Head of caudate nucleus (tissue), 42 donors: Measurements from ENCODE around the gene VWA1.
A peak's percentile ranks its signal among the peaks of the same experiment; 100 is the strongest.
"Not testable (repeated sequence)": the region's sequence is repeated elsewhere in the genome, so short reads cannot be mapped to it uniquely, and the experiment has no call there.

Experiments used
- DNase-seq, 42 donors: peaks; one replicate each; pipeline versions ENCODE4 v3.0.0 to v3.0.0-alpha.2; 2020 to 2021; ENCODE audit warnings: mixed read lengths in 7 of 42
- intact Hi-C: fragments of 100-400 bp; cut with DNase I; formaldehyde crosslinking; loops from one replicate; pipeline ENCODE4 v1.15.0; 2022

Gene VWA1

DNA sequence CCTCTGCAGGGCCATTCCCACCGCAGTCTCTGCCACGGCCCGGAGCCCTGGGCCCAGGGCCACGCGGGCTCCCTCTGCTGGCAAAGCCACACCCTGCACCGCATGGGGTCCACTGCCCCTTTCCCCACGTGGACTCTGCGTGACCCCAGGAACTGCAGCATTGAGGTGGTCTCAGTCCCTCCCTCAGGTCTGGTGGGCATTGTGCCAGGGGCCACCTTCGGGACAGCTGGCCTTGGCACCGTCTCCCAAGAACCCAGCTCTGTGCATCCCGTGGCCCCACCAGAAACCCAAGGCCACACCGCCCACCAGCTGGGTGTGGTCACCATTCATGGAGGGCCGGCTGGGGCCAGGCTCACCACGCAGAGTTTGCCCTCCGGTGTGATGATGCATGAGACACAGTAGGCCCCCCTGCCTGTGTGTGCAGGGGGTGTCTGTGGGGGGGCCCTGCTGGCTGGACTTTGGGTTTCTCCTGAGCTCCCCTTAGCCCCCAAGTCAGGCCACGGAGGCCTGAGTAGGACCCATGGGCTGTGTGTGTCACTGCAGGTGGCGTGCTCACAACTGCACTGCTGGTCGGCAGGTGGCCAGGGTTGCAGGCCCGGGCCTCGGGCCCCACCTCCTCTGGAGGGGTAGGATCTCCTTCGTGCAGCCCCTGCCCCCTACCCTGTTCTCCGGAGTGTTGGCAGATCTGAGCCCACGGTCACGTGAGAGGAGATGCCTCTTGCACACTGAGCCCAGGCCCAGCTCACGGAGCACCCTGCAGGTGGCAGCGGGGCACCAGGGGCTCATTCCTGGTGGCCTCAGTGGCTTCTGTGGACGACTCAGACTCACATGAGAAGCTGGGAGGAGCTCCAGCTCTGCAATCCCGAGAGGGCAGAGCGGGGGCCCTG lies 5.8 kb downstream of the VWA1 start:
- DNase-seq, result peak in 31 of 42 donors; percentile 23 to 83 (median 62)
- intact Hi-C loops, result loop anchor here (10.0 kb wide), 1 partner anchor 46 kb away; the partner anchor contains the start of gene CCNL2

DNA sequence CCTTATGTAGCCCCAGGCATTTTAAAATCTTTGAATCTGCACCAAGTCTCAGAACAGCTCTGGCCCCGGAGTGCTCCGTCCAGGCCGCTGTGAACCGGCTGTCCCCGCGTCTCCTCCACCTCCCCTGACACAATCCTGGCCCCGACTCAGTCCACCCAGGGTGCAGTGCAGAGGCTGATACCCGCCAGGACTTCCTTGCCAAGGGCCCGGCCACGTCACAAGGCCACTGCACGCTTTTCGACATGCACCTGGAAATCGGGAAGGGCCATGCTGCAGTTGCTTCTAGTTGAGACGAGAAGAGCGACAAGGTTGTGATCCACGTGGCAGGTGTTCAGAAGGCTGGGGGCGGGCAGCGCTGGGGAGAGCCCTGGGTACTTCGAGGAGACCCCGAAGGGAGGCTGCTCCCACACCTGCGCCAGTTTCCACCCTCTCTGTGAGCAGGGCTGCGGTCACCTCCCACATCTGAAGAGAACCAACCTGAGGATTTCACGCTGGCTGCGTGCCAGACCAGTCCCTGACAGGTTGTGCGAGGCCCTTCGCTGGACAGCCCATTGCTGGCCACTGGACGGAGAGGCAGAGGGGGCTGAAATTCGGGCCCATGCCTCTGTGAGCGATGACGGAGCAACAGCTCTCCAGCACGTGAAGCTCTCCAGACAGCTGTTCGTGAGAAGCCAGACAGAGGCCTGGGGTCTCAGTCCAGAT lies 6.7 kb downstream of the VWA1 start:
- no peak for DNase-seq
- intact Hi-C loops, result loop anchor here (10.0 kb wide), 1 partner anchor 47 kb away; the partner anchor contains the start of gene CCNL2

DNA sequence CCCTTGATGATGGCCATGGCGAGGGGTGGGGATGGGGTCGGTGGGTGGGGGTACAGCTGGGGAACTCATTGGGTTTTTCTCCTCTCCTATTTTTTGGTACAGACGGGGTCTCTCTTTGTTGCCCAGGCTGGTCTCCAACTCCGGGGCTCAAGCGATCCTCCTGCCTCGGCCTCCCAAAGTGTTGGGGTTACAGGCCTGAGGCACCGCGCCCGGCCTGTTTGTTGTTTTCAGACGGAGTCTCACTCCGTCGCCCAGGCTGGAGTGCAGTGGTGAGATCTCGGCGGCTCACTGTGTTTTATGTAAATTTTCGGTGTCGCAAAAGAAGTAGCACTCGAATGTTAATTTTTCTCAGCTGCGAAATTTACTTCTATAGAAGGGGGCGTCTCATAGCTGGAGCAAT lies 11.1 kb downstream of the VWA1 start:
- intact Hi-C loops, result loop anchor here (10.0 kb wide), 1 partner anchor 52 kb away; the partner anchor contains the start of gene CCNL2
- DNase-seq, result not testable (repeated sequence)

DNA sequence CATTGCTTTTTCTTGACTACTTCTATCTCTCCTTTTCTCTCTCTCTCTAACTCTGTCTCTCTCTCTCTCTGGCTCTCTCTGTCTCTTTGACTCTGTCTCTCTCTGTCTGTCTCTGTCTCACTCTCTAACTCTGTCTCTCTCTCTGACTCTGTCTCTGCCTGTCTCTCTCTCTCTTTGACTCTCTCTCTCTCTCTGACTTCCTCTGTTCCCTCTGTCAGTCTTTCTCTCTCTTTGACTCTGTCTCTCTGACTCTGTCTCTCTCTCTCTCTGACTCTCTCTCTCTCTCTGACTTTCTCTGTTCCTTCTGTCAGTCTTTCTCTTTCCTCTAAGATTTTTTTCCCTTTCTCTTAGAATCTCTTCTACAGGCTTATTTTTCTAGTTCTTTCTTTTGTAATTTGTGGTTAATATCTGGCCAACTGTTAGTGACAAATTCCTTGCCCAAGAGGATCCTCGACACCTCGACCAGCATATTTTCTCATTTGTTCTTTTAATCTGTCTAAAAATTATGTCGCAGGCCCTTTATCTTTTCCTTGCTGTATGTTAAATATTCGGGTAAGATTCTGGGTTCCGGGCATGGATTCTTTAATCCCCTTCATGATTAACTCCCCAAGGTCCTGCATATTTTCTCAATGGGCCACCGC lies 13.7 kb downstream of the VWA1 start, which contains the start of gene ATAD3C:
ATAD3C (plus strand) TSS at position 591 of the 641 bp plus-strand sequence. CDS start 995 bp downstream, outside the sequence.
- intact Hi-C loops, result loop anchor here (10.0 kb wide), 1 partner anchor 54 kb away; the partner anchor contains the start of gene CCNL2
- DNase-seq, result no peak

DNA sequence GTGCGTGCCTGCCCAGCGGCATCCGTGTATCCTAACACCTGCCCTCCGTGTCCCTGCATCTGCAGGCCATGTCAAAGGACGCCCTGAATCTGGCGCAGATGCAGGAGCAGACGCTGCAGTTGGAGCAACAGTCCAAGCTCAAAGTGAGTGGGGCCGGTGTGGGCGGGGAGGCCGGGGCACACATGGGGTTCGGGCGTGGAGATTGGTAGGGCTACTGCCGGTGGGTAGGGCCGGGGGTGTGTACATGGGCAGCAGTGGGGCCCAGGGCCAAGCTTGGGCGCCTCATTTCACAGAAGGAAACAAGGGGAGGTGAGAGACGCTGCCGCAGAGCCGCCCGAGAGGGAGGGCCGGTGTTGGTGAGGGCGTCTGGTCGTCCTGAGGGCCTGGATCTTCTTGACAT lies 15.1 kb downstream of the VWA1 start:
- intact Hi-C loops, DNase-seq: not testable (repeated sequence)

DNA sequence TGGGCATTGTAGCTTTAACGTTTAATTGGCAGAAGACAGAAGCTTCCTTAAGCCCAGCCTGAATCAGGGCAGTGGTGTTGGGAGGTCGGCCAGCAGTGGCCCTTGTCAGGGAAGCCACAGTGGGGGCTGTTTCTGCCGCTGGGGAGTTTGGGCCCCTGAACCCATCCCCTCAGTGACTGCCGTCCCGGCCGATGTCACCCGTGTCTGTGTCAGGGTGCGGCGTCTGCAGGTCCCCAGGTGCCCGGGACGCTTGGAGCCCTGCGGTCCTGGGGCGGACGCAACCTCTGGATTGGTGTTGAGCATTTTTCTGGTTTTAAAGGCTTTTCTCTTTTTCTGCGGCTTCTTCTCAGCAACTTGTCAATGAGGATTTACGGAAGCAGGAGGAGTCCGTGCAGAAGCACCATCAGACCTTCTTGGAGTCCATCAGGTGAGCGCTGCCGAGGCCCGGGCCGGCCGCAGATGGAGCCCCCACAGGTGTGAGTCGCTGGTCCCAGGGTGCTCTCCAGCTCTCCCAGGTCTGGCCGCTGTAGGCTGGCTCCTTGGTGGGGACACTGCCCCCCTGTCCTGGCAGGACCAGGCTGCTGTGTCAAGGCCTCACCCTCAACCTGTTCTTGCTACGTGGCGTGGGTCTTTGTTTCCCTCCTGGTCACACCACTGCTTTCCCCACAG lies 16.3 kb downstream of the VWA1 start:
- DNase-seq, result no peak
- intact Hi-C loops, result no loop called here

DNA sequence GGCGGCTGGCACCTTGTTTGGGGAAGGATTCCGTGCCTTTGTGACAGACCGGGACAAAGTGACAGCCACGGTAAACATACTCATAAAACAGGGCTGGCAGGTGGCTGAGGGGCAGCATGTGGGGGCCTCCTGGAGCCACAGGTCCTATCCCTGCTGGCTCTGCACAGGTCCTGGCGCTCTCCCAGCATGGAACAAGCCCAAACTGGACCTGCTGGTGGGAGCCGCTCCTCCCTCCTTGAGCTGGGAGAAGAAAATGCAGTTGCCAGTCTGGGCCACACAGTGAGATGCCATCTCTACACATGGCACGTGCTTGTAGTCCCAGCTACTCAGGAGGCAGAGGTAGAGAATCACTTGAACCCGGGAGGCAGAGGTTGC lies 16.9 kb downstream of the VWA1 start:
- DNase-seq, intact Hi-C loops: not testable (repeated sequence)

DNA sequence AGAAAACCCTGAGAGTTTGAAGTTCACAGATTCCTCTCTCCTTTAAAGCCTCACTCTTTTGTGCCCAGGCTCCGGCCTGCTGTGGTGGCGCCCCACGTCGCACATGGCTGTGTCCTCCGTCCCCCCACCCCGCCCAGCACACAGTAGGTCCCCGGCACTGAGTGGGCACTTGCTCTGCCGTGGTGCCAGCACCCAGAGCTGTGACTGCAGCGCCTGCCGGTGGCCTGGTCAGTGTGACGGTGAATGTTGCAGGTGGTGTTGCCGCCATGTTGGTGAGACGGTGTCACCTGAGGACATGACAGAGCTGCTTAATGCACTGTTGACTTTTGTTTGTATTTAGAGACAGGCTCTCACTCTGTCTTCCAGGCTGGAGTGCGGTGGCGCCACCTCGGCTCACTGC lies 17.4 kb downstream of the VWA1 start:
- intact Hi-C loops, result no loop called here
- no peak for DNase-seq

DNA sequence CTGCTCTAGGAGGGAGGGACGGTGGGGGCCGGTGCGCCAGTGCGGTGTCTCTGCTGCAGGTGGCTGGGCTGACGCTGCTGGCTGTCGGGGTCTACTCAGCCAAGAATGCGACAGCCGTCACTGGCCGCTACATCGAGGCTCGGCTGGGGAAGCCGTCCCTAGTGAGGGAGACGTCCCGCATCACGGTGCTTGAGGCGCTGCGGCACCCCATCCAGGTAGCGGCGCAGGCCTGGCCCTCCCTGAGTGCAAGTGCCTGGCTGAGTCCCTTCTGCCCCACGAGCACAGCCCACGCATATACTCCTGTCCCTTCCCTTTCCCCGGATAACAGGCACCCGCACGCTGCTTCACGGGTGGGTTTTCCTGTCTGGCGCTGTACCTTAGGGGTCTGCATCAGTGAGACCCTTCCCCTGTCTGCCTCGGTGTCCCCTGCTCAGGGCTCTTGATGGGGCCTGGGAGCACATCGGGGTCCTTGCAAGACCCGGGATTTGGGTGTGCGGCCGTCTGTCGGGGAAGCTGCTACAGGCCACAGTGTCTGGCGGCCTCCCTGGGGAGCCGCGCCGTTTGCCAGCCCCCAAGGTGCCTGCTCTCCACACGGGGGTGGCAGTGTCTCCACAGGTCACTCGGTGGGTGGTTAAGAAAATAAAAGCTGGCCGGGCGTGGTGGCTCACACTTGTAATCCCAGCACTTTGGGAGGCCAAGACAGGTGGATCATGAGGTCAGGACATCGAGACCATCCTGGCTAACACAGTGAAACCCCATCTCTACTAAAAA lies 19.0 kb downstream of the VWA1 start:
- DNase-seq, intact Hi-C loops: not testable (repeated sequence)

DNA sequence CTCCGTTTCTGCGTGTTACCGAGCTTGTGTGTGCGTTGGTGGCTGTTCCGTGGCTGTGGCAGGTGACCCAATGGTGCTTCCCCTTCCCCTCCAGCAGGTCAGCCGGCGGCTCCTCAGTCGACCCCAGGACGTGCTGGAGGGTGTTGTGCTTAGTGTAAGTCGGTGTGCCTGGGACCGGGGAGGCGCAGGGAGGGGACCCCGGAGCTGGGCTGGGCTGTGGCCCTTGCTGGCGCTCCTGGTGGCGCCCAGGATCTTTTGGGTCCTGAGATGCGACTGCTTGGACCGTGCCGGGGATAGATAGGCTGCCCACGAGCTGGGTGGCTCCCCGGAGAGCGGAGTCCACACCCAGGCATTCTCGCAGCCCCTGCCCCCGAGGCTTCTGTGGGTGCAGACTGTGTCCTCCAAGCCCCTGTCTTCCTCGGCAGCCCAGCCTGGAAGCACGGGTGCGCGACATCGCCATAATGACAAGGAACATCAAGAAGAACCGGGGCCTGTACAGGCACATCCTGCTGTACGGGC lies 19.9 kb downstream of the VWA1 start:
- intact Hi-C loops, result no loop called here
- no peak for DNase-seq

DNA sequence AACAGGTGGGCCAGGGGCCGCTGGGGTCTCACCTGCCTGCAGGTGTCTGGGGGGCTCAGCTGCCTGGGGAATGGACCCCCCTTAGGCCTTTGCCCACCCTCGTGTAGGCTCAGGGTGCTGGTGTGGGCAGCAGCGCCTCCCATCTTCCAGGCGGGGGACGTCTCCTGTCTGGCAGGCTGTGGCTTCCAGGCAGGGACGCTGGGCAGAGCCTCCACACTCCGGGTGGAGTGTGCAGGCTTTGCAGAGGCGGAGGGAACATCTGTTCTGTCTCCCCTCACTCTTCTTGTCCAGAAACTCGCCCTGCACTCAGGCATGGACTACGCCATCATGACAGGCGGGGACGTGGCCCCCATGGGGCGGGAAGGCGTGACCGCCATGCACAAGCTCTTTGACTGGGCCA lies 20.4 kb downstream of the VWA1 start:
- DNase-seq, intact Hi-C loops: not testable (repeated sequence)

DNA sequence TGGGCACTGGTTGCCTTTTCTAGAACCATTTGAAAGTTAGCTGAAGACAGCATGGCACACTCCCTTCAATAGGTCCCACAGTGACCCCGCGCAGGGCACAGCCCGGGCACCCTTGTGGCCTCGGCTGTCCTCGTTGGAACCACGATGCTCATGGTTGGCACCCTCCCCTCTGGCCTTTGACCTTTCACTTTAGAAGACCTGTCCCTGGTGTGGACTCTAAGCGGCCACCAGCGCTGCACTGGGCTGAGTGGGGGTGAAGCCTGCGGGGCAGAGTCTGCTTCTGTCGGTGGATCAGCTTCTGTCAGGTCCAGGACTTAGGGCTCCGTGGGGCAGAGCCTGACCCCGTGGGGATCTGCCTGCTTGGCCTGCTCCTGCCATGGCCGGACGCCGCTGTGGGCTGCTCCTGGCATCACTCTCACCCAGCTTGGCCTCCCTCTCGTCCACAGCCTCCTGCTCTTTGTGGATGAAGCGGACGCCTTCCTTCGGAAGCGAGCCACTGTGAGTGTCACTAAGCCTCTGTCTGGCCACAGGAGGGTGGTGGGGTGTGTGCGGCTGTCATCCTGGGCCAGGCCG lies 21.3 kb downstream of the VWA1 start:
- DNase-seq, intact Hi-C loops: not testable (repeated sequence)

DNA sequence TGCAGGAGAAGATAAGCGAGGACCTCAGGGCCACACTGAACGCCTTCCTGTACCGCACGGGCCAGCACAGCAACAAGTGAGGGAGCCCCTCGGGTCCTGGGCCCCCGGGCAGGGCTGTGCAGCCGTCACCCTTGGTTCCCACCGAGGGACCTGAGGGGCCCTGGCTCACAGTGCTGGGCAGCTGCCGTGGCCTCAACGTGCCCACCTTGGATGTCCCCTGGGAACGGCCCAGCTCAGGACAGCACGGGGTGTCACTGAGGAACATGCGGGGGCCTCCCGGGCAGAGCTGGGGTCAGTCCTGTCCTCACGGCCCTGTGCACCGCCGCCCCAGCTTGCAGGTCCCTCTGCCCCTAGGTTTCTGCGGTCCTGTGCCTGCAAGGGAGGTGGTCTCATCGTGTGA lies 23.7 kb downstream of the VWA1 start:
- DNase-seq, intact Hi-C loops: not testable (repeated sequence)

DNA sequence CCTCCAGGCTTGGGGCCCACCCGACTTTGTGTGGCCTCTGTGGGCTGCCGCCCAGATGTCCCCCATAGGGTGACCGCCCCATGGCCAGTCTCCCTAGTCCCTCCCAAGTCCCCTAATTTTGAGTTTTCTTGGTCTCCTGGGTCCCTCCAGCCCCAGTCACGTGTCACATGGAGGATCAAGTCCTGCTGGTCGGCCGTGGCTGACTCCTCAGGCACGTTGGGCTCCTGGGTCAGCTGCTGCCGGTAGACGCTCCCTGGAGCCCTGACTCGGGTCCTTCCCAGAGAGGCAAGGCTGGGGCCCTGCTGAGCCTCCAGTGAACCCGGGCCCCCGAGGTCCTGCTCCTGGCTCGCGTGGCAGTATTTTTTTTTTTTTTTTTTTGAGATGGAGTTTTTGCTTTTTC lies 24.2 kb downstream of the VWA1 start:
- intact Hi-C loops, DNase-seq: not testable (repeated sequence)

DNA sequence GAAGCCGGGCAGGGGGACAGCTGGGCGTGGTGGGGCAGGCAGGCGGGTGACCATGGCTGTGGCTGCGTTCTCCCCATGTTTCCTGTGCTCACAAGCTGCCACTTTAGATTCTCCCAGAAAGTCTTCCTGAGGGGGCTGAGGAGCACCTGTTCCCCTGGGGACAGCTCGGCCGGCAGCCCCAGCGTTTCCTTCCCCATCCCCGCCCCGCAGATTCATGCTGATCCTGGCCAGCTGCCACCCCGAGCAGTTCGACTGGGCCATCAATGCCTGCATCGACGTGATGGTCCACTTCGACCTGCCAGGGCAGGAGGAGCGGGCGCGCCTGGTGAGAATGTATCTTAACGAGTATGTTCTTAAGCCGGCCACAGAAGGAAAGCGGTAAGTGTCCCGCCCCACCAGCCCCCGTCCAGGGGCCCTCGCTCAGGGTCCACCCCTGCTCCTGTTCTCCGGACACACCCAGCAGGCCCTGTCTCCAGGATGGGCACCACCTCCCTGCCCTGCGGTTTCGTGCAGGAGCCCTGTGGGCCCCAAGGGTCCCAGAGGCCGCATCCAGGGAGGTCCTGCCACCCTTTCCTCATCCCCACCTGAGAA lies 25.1 kb downstream of the VWA1 start:
- intact Hi-C loops, result no loop called here
- DNase-seq, result no peak

DNA sequence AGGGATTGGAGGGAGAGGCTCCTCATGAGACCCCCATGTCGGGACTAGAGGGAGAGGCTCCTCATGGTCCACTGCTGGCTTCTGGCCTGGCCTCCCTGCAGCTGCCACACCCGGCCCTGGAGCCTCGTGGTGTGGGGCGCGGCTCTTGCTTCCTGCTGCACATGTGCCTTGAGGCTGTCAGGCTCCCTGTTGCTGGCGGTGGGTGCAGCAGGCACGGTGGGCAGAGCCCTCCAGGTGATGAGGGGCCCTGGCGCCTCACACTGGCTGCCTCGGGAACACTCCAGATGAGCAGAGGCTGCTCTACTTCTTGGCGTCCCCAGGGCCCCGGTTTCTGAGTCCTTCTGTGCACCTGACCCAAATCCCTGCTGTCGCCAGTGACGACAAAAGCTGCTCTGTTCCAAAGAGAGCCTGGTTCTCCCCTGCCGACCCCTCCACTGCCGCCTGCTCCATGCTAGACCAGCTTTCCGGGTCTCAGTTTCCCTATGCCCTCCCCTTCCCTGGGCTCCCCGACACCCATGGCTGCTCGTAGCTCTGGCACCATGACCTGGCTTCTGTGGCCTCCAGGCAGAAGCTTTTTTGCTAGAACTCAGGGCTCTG lies 26.3 kb downstream of the VWA1 start:
- intact Hi-C loops, result no loop called here
- no peak for DNase-seq
